Frontal cortex (tissue), 4 donors: Measurements from ENCODE around the gene KCNJ5. TPM values are rescaled to one million over a fixed set of nuclear protein-coding genes. Genes with fewer than 3 reads are reported as not detected.
"Not testable (repeated sequence)": the region's sequence is repeated elsewhere in the genome, so short reads cannot be mapped to it uniquely, and the experiment has no call there.

Experiments
- DNase-seq, 2 donors: peaks; one replicate each; pipeline ENCODE4 v3.0.0; 2012; ENCODE audit warnings: low spot score in 2 of 2
- FAIRE-seq: peaks from 2 replicates; lab custom pipeline; 2012; peaks lifted over from hg19 to GRCh38; lab: Jason Lieb, UNC
- total RNA-seq: library from RNA; depleted of rRNA; stranded (reverse); fragments of >200 nt; gene quantifications from one replicate; pipeline ENCODE4 v1.2.3, GENCODE V29; 2014
- donor health status: control.
- donor health status: control.
- donor health status: control.

The KCNJ5 gene
- total RNA-seq, 1 donor from 2014 or later, result 0.82 TPM

- FAIRE-seq, result no peak
These were observed 16.4 kb downstream of the KCNJ5 start for GRCh38 chr11:128907585-128907984.

GRCh38 chr11:128908391-128909246 lies 17.5 kb downstream of the KCNJ5 start:
- DNase-seq (peak in 1 of 2 donors; percentile 58), FAIRE-seq (no peak)

More at GRCh38 chr11:128907585-128907984, 16.4 kb downstream of the KCNJ5 start:
- no peak for DNase-seq

DNA sequence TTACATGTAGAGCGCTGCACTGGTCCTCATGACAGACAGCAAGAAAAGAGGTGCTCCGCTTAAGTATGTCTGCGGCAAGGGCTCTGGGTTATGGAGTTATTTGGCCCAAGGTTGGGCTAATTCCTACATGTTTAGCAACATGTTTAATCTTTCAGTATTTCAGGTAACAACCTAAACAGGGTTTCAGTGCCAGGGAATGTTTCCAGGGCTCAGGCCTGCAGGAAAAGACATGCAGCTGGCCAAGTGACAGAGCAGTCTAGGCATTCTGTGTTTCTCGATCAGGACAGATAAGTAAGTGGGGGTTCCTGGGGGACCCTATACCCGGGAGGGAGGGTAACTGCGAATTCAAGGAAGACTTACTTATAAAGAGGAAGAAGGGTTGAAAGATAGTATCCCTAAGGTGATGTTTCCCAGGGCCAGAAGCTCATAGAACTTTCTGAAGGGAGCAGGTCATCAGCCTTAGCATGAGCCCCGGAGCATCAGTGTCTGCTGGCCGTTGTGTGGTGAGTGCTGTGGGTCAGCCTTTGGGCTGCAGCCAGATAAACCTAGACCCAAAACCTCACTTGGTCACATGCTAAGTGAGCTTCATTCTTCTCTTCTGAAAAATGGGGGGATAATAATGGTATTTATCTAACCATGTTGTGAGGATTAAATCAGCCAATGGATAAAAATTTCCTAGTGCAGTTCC lies 18.4 kb downstream of the KCNJ5 start:
- DNase-seq (no peak), FAIRE-seq (no peak)

GRCh38 chr11:128910576-128910975 lies 19.4 kb downstream of the KCNJ5 start:
- DNase-seq (no peak), FAIRE-seq (no peak)

- no peak for FAIRE-seq
- DNase-seq, result no peak
These were observed 20.1 kb downstream of the KCNJ5 start for GRCh38 chr11:128911239-128911638.

- no peak for DNase-seq
- FAIRE-seq, result no peak
These were observed 20.5 kb downstream of the KCNJ5 start for GRCh38 chr11:128911701-128912100.

DNA sequence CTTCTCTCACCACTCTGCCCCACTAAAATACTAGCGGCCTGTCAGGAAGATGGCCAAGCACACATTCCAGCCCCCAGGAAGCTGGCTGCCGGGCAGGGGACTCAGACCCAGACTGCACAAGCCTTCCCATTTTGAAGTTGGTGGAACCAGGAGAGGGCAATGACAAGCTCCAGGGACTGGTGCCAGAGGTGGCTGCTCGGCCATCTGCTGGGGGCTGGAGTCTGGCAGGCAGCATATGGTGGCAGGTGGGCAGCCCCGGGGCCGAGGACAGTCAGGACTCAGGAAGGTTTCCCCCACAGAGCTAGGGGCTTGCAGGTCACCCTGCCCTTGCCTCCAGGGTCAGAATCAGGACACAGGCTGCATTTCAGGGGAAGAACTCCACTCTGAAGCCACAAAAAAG lies 22.6 kb downstream of the KCNJ5 start:
- DNase-seq, result no peak
- no peak for FAIRE-seq

GRCh38 chr11:128914216-128915148 lies 23.3 kb downstream of the KCNJ5 start:
- no peak for FAIRE-seq

GRCh38 chr11:128915149-128915521 lies 24.0 kb downstream of the KCNJ5 start:
- no peak for FAIRE-seq
- no peak for DNase-seq

More at GRCh38 chr11:128914216-128915148, 23.3 kb downstream of the KCNJ5 start:
- DNase-seq, result no peak

GRCh38 chr11:128916037-128916572 lies 24.9 kb downstream of the KCNJ5 start:
- no peak for DNase-seq
- no peak for FAIRE-seq

DNA sequence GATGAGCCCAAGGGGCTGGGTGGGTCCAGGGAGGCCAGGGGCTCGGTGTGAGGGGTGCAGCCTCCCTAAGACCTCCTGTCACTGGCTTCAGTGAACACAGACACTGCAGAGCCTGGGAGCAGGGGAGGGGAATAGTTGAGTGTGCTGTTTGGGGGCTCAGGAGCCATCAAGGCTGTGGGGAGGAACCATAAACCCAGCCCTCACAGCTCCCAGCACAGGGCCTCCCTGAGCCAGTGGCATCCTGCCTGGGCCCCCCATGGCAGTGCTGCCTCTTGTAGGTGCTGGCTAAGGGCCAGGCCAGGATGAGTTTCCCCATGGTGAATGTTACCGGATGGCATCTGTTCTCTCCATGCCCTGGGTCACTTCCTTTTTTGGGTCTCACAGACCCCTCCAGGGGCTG lies 25.5 kb downstream of the KCNJ5 start:
- DNase-seq (no peak), FAIRE-seq (no peak)

DNA sequence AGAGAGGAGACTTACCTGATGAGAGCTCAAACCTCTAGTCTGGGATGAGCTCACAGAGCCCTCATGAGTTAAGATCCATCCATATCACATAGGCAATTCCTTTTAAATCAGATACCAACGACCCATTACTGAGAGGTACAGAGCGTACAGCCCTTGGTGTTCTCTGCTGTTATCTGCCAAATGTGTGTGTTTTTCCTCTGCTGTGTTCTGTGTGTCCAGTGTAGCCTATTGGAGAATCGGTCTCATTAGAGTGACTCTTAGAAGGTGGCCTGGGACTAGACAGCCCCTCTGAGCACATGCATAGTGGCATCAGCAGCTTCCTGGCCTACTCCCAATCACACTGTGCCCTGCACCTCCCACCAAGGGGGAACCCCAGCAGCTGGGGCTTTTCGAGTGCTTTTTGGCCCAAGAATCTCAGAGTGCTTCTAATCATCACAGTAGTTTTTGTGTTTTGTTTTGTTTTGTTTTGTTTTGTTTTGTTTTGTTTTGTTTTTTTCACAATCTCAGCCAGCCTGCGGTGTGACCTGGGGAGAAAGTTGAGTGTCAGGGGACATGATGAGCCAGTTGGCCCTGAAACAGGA lies 26.1 kb downstream of the KCNJ5 start:
- no peak for DNase-seq
- no peak for FAIRE-seq

- DNase-seq (no peak), FAIRE-seq (no peak)
These were observed 28.1 kb downstream of the KCNJ5 start for GRCh38 chr11:128919216-128919615.

DNA sequence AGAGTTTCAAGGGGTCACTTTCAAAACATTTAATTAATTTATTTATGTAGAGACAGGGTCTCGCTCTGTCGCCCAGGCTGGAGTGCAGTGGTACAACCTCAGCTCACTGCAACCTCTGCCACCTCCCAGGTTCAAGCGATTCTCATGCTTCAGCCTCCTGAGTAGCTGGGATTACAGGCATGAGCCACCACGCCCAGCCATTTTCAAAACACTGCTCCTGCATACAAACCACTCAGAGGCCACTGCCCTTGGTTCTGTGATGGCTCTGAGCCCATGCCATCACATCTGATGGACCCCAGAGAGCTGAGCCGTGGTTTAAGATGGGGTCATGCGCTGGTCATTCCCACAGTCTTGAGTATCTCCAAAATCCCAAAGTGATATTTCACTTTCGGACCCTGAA lies 28.5 kb downstream of the KCNJ5 start:
- FAIRE-seq, DNase-seq: not testable (repeated sequence)

DNA sequence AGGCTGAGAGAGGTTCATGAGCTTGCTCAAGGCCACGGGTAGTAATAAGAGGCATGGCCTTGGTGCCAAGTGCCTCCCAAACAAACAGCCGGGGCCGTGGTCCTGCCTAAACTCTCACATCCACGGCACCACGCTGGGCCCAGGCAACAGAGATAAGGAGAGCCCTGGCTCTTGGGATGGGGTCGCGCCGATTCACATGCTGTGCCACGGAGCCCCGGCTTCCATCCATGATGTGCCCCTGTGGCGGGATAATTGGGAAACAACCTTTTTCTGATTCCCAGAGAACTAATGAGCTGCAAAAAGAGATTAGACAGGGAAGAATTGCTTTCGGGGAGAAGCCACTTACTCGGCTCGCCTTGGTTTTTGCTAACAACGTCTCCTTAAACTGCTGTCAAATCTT lies 29.5 kb downstream of the KCNJ5 start:
- FAIRE-seq (no peak), DNase-seq (no peak)

DNA sequence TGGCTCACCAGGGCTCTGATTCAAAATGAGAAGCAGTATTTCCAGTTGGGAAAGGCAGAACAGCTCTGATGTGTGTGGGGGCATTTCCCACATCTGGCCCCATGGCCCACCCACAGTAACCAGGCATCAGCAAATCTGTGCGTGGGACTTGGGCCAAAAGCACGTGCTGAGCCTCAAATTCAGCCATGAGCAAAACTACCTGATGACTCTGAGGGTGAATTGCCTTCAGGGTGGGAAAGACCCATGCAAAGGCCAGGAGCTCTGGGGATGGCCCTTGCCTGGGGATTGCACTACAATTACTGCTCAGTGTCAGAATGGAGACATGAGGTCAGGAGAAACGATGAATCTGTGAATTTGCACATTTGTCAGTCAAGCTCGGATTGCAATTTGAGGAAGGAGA lies 30.6 kb downstream of the KCNJ5 start:
- no peak for FAIRE-seq
- no peak for DNase-seq

- FAIRE-seq, result no peak
These were observed 32.9 kb downstream of the KCNJ5 start for GRCh38 chr11:128924104-128924503.

GRCh38 chr11:128924510-128925249 lies 33.5 kb downstream of the KCNJ5 start:
- FAIRE-seq, result no peak

More at GRCh38 chr11:128924104-128924503, 32.9 kb downstream of the KCNJ5 start:
- DNase-seq, result no peak

GRCh38 chr11:128925250-128925600 lies 34.1 kb downstream of the KCNJ5 start:
- no peak for FAIRE-seq
- DNase-seq, result no peak

More at GRCh38 chr11:128924510-128925249, 33.5 kb downstream of the KCNJ5 start:
- DNase-seq, result no peak
